Amniotic stem cell (primary cell): ENCODE results near the gene BACH2.

ENCODE experiments used
- DNase-seq: peaks from one replicate; lab custom pipeline; 2025; lab: John Stamatoyannopoulos, UW

The BACH2 gene

GRCh38 chr6:90277302-90278011, 19.2 kb downstream of the BACH2 start:
- no peak for DNase-seq

- no peak for DNase-seq
Measured at GRCh38 chr6:90274451-90275030, 22.1 kb downstream of the BACH2 start.

- DNase-seq: no peak
Measured at GRCh38 chr6:90273863-90274262, 22.8 kb downstream of the BACH2 start.

- DNase-seq: no peak
Measured at GRCh38 chr6:90272895-90273294, 23.7 kb downstream of the BACH2 start.

- no peak for DNase-seq
Measured at GRCh38 chr6:90271831-90272230, 24.8 kb downstream of the BACH2 start.

- DNase-seq: no peak
Measured at GRCh38 chr6:90269334-90269733, 27.3 kb downstream of the BACH2 start.

- no peak for DNase-seq
Measured at GRCh38 chr6:90268178-90268577, 28.5 kb downstream of the BACH2 start.

- DNase-seq: no peak
Measured at GRCh38 chr6:90266905-90267621, 29.6 kb downstream of the BACH2 start.

- no peak for DNase-seq
Measured at GRCh38 chr6:90264561-90264960, 32.1 kb downstream of the BACH2 start.

- DNase-seq: no peak
Measured at GRCh38 chr6:90263633-90264032, 33.0 kb downstream of the BACH2 start.

GRCh38 chr6:90261801-90262200, 34.8 kb downstream of the BACH2 start:
- no peak for DNase-seq

GRCh38 chr6:90257486-90257738, 39.2 kb downstream of the BACH2 start:
- no peak for DNase-seq

GRCh38 chr6:90256698-90257485, 39.8 kb downstream of the BACH2 start:
- no peak for DNase-seq

GRCh38 chr6:90253631-90254030, 43.0 kb downstream of the BACH2 start:
- DNase-seq: no peak

GRCh38 chr6:90251295-90251992, 45.2 kb downstream of the BACH2 start:
- no peak for DNase-seq

- DNase-seq: no peak
Measured at GRCh38 chr6:90250405-90250804, 46.2 kb downstream of the BACH2 start.

- no peak for DNase-seq
Measured at GRCh38 chr6:90249458-90249857, 47.2 kb downstream of the BACH2 start.

GRCh38 chr6:90249034-90249433, 47.6 kb downstream of the BACH2 start:
- no peak for DNase-seq

GRCh38 chr6:90247262-90247661, 49.4 kb downstream of the BACH2 start:
- no peak for DNase-seq

GRCh38 chr6:90241229-90241880, 55.3 kb downstream of the BACH2 start:
- DNase-seq: no peak

- no peak for DNase-seq
Measured at GRCh38 chr6:90238496-90239266, 58.0 kb downstream of the BACH2 start.
